ENCODE data around the gene NHLH2. TPM values are rescaled to one million over a fixed set of nuclear protein-coding genes. Genes with fewer than 3 reads are reported as not detected.

Gene NHLH2
- total RNA-seq, 2 donors from 2014 or later = 1.4 to 2.1 TPM

DNA sequence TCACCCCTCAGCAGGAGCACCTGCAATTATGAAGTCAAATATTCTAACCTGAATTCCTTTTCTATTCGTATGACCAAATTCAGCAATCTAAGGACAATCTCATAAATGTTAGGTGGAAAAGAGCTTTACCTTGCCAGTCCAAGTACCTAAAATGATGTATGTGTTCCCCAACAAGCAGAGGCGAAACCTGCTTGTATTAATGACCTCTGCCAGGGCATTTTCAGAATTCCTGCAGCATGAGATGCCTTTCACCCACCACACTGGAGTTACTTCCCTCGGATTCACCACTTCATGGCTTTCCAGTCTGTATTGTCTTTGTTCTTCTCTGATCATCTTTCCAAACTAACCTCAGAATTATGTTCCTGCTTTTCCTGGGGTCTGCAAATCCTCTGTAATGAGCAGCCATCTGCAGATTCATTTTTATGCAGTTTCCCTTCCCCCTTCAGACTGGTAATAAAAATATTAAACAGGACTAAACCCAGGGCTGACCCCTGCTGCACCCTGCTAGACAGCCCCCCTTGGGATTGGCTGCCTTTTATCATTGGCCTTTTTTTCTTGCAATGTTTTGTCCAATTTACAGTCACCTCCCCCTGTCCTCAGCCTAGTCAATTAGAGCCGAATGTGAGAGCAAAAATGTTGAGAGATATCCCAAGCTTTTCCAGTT is 45.8 kb downstream of the NHLH2 start:
- no peak for DNase-seq
- Mint-ChIP-seq H3K4me3 (no peak overlapping the region), H3K27ac (no peak overlapping the region), H3K27me3 (ENCODE audit: insufficient read depth) (no peaks in the 10 kb centered on the region), H3K4me1 (peaks cover 45% of the 10 kb centered on the region), H3K9me3 (no peaks in the 10 kb centered on the region), H3K36me3 (ENCODE audit: low read depth) (no peaks in the 10 kb centered on the region)
- Histone ChIP-seq H3K4me3 (ENCODE audit: low read length) (no peak overlapping the region), H3K36me3 (ENCODE audit: control insufficient read depth, insufficient read depth, low read length) (no peaks in the 10 kb centered on the region), H3K27me3 (ENCODE audit: control insufficient read depth, insufficient read depth, low read length, poor library complexity, severe bottlenecking) (no peaks in the 10 kb centered on the region), H3K27ac (ENCODE audit: low read depth, low read length) (peak overlapping the region; percentile 75), H3K9me3 (ENCODE audit: control insufficient read depth, low read length) (no peaks in the 10 kb centered on the region), H3K4me1 (ENCODE audit: control insufficient read depth, insufficient read depth, low read length) (peaks cover 17% of the 10 kb centered on the region), H3K9ac (ENCODE audit: extremely low read depth, low read length, poor library complexity, severe bottlenecking) (no peak overlapping the region)
- TF ChIP-seq, protein P1, sequence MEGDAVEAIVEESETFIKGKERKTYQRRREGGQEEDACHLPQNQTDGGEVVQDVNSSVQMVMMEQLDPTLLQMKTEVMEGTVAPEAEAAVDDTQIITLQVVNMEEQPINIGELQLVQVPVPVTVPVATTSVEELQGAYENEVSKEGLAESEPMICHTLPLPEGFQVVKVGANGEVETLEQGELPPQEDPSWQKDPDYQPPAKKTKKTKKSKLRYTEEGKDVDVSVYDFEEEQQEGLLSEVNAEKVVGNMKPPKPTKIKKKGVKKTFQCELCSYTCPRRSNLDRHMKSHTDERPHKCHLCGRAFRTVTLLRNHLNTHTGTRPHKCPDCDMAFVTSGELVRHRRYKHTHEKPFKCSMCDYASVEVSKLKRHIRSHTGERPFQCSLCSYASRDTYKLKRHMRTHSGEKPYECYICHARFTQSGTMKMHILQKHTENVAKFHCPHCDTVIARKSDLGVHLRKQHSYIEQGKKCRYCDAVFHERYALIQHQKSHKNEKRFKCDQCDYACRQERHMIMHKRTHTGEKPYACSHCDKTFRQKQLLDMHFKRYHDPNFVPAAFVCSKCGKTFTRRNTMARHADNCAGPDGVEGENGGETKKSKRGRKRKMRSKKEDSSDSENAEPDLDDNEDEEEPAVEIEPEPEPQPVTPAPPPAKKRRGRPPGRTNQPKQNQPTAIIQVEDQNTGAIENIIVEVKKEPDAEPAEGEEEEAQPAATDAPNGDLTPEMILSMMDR (conservative IDR thresholded peaks at IDR 0.05) = no peak
- WGBS, 2 experiments (ENCODE audit: insufficient coverage in 1 of 2, insufficient read length in 1 of 2) = 77 to 86% methylated on average over 4 of the region's 4 CpGs

DNA sequence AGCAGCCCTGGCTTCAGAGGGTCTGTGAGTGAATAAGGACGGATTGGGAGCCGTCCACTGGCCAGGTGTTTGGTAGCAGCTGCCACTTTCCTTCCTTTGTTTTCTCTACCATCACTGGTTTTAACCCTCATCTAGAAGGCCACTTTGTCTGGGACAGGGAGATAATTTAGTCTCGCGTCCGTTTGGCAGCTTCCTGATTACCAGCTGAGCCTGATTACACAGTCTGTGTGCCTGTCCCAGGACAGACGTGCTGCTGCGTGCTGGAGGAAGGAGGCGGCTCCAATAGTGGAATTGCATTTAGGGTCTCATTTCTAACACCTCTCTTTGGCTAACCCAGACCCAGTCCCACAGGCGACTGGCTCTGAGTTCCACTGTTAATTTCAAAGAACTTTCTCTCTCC is 47.8 kb downstream of the NHLH2 start:
- H3K4me1 Mint-ChIP-seq = peaks cover 50% of the 10 kb centered on the region
- Histone ChIP-seq H3K27ac (ENCODE audit: low read depth, low read length) (peak overlapping the region; percentile 70), H3K9me3 (ENCODE audit: control insufficient read depth, low read length) (no peaks in the 10 kb centered on the region), H3K4me1 (ENCODE audit: control insufficient read depth, insufficient read depth, low read length) (peaks cover 21% of the 10 kb centered on the region), H3K9ac (ENCODE audit: extremely low read depth, low read length, poor library complexity, severe bottlenecking) (no peak overlapping the region), H3K36me3 (ENCODE audit: control insufficient read depth, insufficient read depth, low read length) (no peaks in the 10 kb centered on the region), H3K27me3 (ENCODE audit: control insufficient read depth, insufficient read depth, low read length, poor library complexity, severe bottlenecking) (no peaks in the 10 kb centered on the region), H3K4me3 (ENCODE audit: low read length) (no peak overlapping the region)
- no peak overlapping the region for H3K4me3 Mint-ChIP-seq
- no peaks in the 10 kb centered on the region for H3K36me3 Mint-ChIP-seq (ENCODE audit: low read depth)
- TF ChIP-seq, protein P1 (conservative IDR thresholded peaks at IDR 0.05) = peak; percentile 55
- no peak for DNase-seq
- no peak overlapping the region for H3K27ac Mint-ChIP-seq
- no peaks in the 10 kb centered on the region for H3K27me3 Mint-ChIP-seq (ENCODE audit: insufficient read depth)
- 75 to 89% methylated on average over 6 to 9 of the region's 9 CpGs for WGBS, 2 experiments (ENCODE audit: insufficient coverage in 1 of 2, insufficient read length in 1 of 2)
- no peaks in the 10 kb centered on the region for H3K9me3 Mint-ChIP-seq

DNA sequence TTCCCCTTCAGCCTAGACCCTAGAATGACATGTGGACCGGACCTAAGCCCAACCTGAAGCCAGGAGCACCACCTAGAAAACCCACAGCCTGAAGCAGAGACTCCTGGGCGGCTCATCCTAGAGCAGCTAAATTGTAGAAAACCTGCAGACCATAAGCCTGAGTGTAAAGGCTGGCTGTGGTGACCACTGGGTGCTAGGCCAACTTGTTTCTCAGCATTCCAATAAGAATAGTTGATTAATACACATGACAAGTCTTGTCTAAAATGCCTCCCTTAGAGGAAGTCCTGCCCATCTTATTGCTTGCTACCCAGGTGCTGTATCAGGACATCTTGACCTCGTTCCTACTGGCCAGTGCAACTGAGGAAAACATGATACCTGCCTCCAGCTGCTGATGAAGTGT is 49.1 kb downstream of the NHLH2 start:
- Histone ChIP-seq H3K9ac (ENCODE audit: extremely low read depth, low read length, poor library complexity, severe bottlenecking) (no peak overlapping the region), H3K4me3 (ENCODE audit: low read length) (no peak overlapping the region), H3K4me1 (ENCODE audit: control insufficient read depth, insufficient read depth, low read length) (peaks cover 21% of the 10 kb centered on the region), H3K9me3 (ENCODE audit: control insufficient read depth, low read length) (no peaks in the 10 kb centered on the region), H3K36me3 (ENCODE audit: control insufficient read depth, insufficient read depth, low read length) (no peaks in the 10 kb centered on the region), H3K27ac (ENCODE audit: low read depth, low read length) (no peak overlapping the region), H3K27me3 (ENCODE audit: control insufficient read depth, insufficient read depth, low read length, poor library complexity, severe bottlenecking) (no peaks in the 10 kb centered on the region)
- Mint-ChIP-seq H3K4me3 (no peak overlapping the region), H3K36me3 (ENCODE audit: low read depth) (no peaks in the 10 kb centered on the region), H3K4me1 (peaks cover 44% of the 10 kb centered on the region), H3K9me3 (peaks cover 5% of the 10 kb centered on the region), H3K27ac (no peak overlapping the region), H3K27me3 (ENCODE audit: insufficient read depth) (no peaks in the 10 kb centered on the region)
- no peak for DNase-seq
- TF ChIP-seq, protein P1 (conservative IDR thresholded peaks at IDR 0.05) = no peak
- WGBS, 2 experiments (ENCODE audit: insufficient coverage in 1 of 2, insufficient read length in 1 of 2) = 89 to 93% methylated on average over 3 of the region's 3 CpGs
